Activated CD4-positive, alpha-beta T cell treated with anti-CD3 and anti-CD28 coated beads for 36 hours (primary cell): ENCODE results near the gene UNC79. TPM values are rescaled to one million over a fixed set of nuclear protein-coding genes. Genes with fewer than 3 reads are reported as not detected.

ENCODE experiments used
- ATAC-seq: fragments of 200-7000 bp; cut with Tn5 transposase; one replicate; pipeline ENCODE4 v1.10.0; 2021; ENCODE audit warnings: mild to moderate bottlenecking, moderate library complexity
- CTCF ChIA-PET: fragments of 350-600 bp; sonication (Branson Sonifier 250); formaldehyde crosslinking; loops from one replicate; lab custom pipeline; 2021; ENCODE audit warnings: antibody characterized with exemption; lab: Charles Lee
- POLR2A ChIA-PET: fragments of 350-600 bp; sonication (Branson Sonifier 250); formaldehyde crosslinking; loops from one replicate; lab custom pipeline; 2021; ENCODE audit warnings: antibody characterized with exemption, inconsistent platforms; lab: Charles Lee
- DNase-seq: peaks from one replicate; pipeline ENCODE4 v3.0.0-alpha.2; 2020
- H3K27ac Mint-ChIP-seq: one replicate; pipeline ENCODE4 v1.8.0; 2021; ENCODE audit warnings: mixed read lengths
- H3K27me3 Mint-ChIP-seq: one replicate; pipeline ENCODE4 v1.8.0; 2021; ENCODE audit warnings: mixed read lengths
- H3K36me3 Mint-ChIP-seq: one replicate; pipeline ENCODE4 v1.8.0; 2021; ENCODE audit warnings: low read depth, mixed read lengths
- H3K4me1 Mint-ChIP-seq: one replicate; pipeline ENCODE4 v1.8.0; 2021; ENCODE audit warnings: mixed read lengths
- H3K4me3 Mint-ChIP-seq: one replicate; pipeline ENCODE4 v1.8.0; 2021; ENCODE audit warnings: mild to moderate bottlenecking, moderate library complexity, mixed read lengths
- H3K9me3 Mint-ChIP-seq: one replicate; pipeline ENCODE4 v1.8.0; 2021; ENCODE audit warnings: low read depth, mixed read lengths
- intact Hi-C, 2 experiments: fragments of 100-400 bp; cut with DNase I in 1 of 2; cut with micrococcal nuclease in 1 of 2; formaldehyde crosslinking; loops; one replicate each; pipeline versions ENCODE4 v1.14.2 to v1.15.1; 2022 to 2024; cut with DNase I, micrococcal nuclease
- total RNA-seq, 2 experiments: library from RNA; stranded (reverse); gene quantifications; one replicate each; pipeline ENCODE4 v1.2.3, GENCODE V29; 2021

UNC79 gene
- total RNA-seq, 2 experiments from 2014 or later = 0.02 TPM; not detected in 1

- Mint-ChIP-seq H3K4me1 (no peaks in the 10 kb centered on the region), H3K4me3 (no peak overlapping the region), H3K9me3 (no peaks in the 10 kb centered on the region), H3K27me3 (no peaks in the 10 kb centered on the region), H3K27ac (no peak overlapping the region), H3K36me3 (no peaks in the 10 kb centered on the region)
- CTCF ChIA-PET = interaction anchor here (1.0 kb wide), 1 partner anchor 12 kb away, joined by 3 read pairs; no protein-coding TSS in a partner anchor
- POLR2A ChIA-PET = no interaction called here
- intact Hi-C loops = no loop called here
- no peak for DNase-seq
- no peak for ATAC-seq
Observed at GRCh38 chr14:93712079-93712837, 281.5 kb downstream of the UNC79 start.

- no peak for ATAC-seq
- ChIA-PET POLR2A (no interaction called here), CTCF (interaction anchor here (0.7 to 1.0 kb wide), 2 partner anchors 11 to 14 kb away, joined by 3 read pairs; no protein-coding TSS in a partner anchor)
- Mint-ChIP-seq H3K9me3 (no peaks in the 10 kb centered on the region), H3K4me3 (no peak overlapping the region), H3K36me3 (no peaks in the 10 kb centered on the region), H3K27me3 (no peaks in the 10 kb centered on the region), H3K27ac (no peak overlapping the region), H3K4me1 (no peaks in the 10 kb centered on the region)
- intact Hi-C loops = no loop called here
- no peak for DNase-seq
Observed at GRCh38 chr14:93712838-93713724, 282.3 kb downstream of the UNC79 start.

- H3K4me1 Mint-ChIP-seq = no peaks in the 10 kb centered on the region
- ChIA-PET POLR2A (no interaction called here), CTCF (no interaction called here)
- no peaks in the 10 kb centered on the region for H3K27me3 Mint-ChIP-seq
- no peak overlapping the region for H3K27ac Mint-ChIP-seq
- H3K4me3 Mint-ChIP-seq = no peak overlapping the region
- intact Hi-C loops = no loop called here
- H3K36me3 Mint-ChIP-seq = no peaks in the 10 kb centered on the region
- DNase-seq = no peak
- ATAC-seq = no peak
- H3K9me3 Mint-ChIP-seq = no peaks in the 10 kb centered on the region
Observed at GRCh38 chr14:93713726-93714405, 283.1 kb downstream of the UNC79 start.

- intact Hi-C loops = no loop called here
- DNase-seq (no peak), ATAC-seq (no peak)
- POLR2A ChIA-PET = no interaction called here
- no peaks in the 10 kb centered on the region for H3K27me3 Mint-ChIP-seq
- H3K36me3 Mint-ChIP-seq = no peaks in the 10 kb centered on the region
- no peak overlapping the region for H3K4me3 Mint-ChIP-seq
- H3K9me3 Mint-ChIP-seq = no peaks in the 10 kb centered on the region
- H3K4me1 Mint-ChIP-seq = no peaks in the 10 kb centered on the region
- CTCF ChIA-PET = no interaction called here
- no peak overlapping the region for H3K27ac Mint-ChIP-seq
Observed at GRCh38 chr14:93714605-93715004, 283.9 kb downstream of the UNC79 start.

- intact Hi-C loops = no loop called here
- H3K27ac Mint-ChIP-seq = no peak overlapping the region
- ChIA-PET CTCF (no interaction called here), POLR2A (no interaction called here)
- no peak overlapping the region for H3K4me3 Mint-ChIP-seq
- no peaks in the 10 kb centered on the region for H3K36me3 Mint-ChIP-seq
- ATAC-seq (no peak), DNase-seq (no peak)
- H3K4me1 Mint-ChIP-seq = no peaks in the 10 kb centered on the region
- H3K27me3 Mint-ChIP-seq = no peaks in the 10 kb centered on the region
- no peaks in the 10 kb centered on the region for H3K9me3 Mint-ChIP-seq
Observed at GRCh38 chr14:93715279-93715927, 284.7 kb downstream of the UNC79 start.

- no peaks in the 10 kb centered on the region for H3K9me3 Mint-ChIP-seq
- H3K4me3 Mint-ChIP-seq = no peak overlapping the region
- ATAC-seq (no peak), DNase-seq (no peak)
- H3K4me1 Mint-ChIP-seq = no peaks in the 10 kb centered on the region
- no peak overlapping the region for H3K27ac Mint-ChIP-seq
- H3K36me3 Mint-ChIP-seq = no peaks in the 10 kb centered on the region
- no peaks in the 10 kb centered on the region for H3K27me3 Mint-ChIP-seq
- ChIA-PET POLR2A (no interaction called here), CTCF (interaction anchor here (0.7 kb wide), 1 partner anchor 696 kb away, joined by 4 read pairs; no protein-coding TSS in a partner anchor)
- intact Hi-C loops = no loop called here
Observed at GRCh38 chr14:93716002-93716745, 285.4 kb downstream of the UNC79 start.

GRCh38 chr14:93716746-93717667 is 286.3 kb downstream of the UNC79 start:
- H3K4me1 Mint-ChIP-seq = no peaks in the 10 kb centered on the region
- ATAC-seq (no peak), DNase-seq (no peak)
- POLR2A ChIA-PET = no interaction called here
- CTCF ChIA-PET = interaction anchor here (0.7 kb wide), 1 partner anchor 695 kb away, joined by 4 read pairs; no protein-coding TSS in a partner anchor
- intact Hi-C loops = no loop called here
- peaks cover 2% of the 10 kb centered on the region for H3K9me3 Mint-ChIP-seq
- no peak overlapping the region for H3K27ac Mint-ChIP-seq
- H3K27me3 Mint-ChIP-seq = no peaks in the 10 kb centered on the region
- no peak overlapping the region for H3K4me3 Mint-ChIP-seq
- H3K36me3 Mint-ChIP-seq = no peaks in the 10 kb centered on the region

GRCh38 chr14:93717668-93718320 is 287.1 kb downstream of the UNC79 start:
- CTCF ChIA-PET = no interaction called here
- intact Hi-C loops = no loop called here

GRCh38 chr14:93719256-93719655 is 288.5 kb downstream of the UNC79 start:
- ChIA-PET CTCF (no interaction called here), POLR2A (no interaction called here)
- no peaks in the 10 kb centered on the region for H3K36me3 Mint-ChIP-seq
- ATAC-seq (no peak), DNase-seq (no peak)
- H3K4me1 Mint-ChIP-seq = no peaks in the 10 kb centered on the region
- no peak overlapping the region for H3K4me3 Mint-ChIP-seq
- no peak overlapping the region for H3K27ac Mint-ChIP-seq
- H3K27me3 Mint-ChIP-seq = no peaks in the 10 kb centered on the region
- peaks cover 2% of the 10 kb centered on the region for H3K9me3 Mint-ChIP-seq
- intact Hi-C loops = no loop called here

More at GRCh38 chr14:93717668-93718320, 287.1 kb downstream of the UNC79 start:
- POLR2A ChIA-PET = no interaction called here
- no peaks in the 10 kb centered on the region for H3K36me3 Mint-ChIP-seq
- H3K9me3 Mint-ChIP-seq = peaks cover 2% of the 10 kb centered on the region
- H3K4me1 Mint-ChIP-seq = no peaks in the 10 kb centered on the region
- H3K4me3 Mint-ChIP-seq = no peak overlapping the region
- no peaks in the 10 kb centered on the region for H3K27me3 Mint-ChIP-seq
- no peak overlapping the region for H3K27ac Mint-ChIP-seq
- DNase-seq (no peak), ATAC-seq (no peak)
